NK-92 treated with Interleukin-12 subunit alpha and Interleukin-12 subunit beta, amount 100 ng/mL, for 24 hours (cell line): ENCODE results near the gene STAM2.

Experiments
- DNase-seq: peaks from one replicate; lab custom pipeline; 2025; lab: John Stamatoyannopoulos, UW

Gene STAM2

DNA sequence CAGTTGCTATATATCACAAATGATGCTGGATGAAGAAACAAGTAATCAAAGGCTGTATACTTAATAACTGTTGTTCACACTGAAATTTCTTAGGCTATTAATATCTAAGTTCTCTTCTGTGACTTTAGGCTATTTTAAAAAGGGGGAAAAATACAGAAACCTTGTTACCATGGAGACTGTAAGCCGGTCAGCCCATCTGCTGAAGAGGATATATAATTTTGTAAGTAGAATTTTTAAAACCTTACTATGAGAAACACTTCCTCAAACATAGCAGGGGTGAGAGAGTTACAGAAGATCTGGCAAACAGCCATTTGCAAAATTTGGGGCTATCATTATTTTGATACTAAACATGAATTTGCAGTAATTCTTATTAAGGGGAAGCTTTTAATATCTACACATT, 104.5 kb downstream of the STAM2 start:
- DNase-seq, result no peak

DNA sequence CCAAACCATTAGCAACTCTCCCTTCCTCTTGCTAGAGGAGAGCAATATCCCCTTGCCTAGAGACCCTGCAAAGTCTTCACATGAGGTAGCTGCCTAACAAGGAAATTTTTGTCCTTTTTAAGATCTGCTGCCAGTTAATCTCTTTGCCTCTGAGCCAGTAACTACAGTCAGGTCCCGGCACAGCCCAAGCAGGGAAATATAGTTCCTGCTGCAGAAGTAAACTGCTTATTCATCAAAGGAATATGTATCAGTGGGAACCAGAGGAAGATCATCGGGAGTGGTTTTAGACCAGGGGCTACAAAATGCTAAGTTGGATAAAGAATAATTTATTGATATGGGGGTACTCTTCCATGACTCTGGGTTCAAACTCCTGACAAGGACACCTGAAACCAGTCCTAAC, 107.3 kb downstream of the STAM2 start:
- DNase-seq, result no peak

DNA sequence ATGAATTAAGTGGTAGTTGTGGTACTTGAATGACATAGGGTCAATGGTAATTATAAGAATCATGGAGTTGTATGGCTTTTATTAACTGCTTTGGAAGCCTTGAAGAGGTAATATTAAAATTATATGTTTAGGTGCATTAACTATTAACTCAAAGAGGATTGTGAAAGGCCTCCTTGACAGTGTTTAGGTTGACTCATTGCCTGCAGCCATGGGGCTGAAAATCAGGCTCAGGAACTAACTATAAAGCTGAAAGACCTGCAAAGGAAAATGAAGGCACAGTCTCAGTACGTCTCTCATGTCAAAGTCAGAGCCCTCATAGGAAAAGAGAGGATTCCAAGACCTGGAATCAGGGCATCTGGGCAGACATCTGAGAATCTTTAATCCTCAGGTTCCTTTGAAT, 107.7 kb downstream of the STAM2 start:
- DNase-seq, result no peak
